ENCODE measurements around the gene CAPN3. TPM values are rescaled to one million over a fixed set of nuclear protein-coding genes. Genes with fewer than 3 reads are reported as not detected.

CAPN3 gene
- total RNA-seq, 1 experiment from 2014 or later = 0.54 TPM

GRCh38 chr15:42409011-42409410 is 49.7 kb downstream of the CAPN3 start:
- CTCF ChIA-PET = no interaction called here
- intact Hi-C loops (cut with micrococcal nuclease; ENCODE audit: unreplicated experiment) = no loop called here
- POLR2A ChIA-PET (ENCODE audit: low non-redundant PET) = interaction anchor here (0.6 kb wide), 1 partner anchor 45 kb away, joined by 6 read pairs; no protein-coding TSS in a partner anchor

GRCh38 chr15:42411884-42412283 is 52.6 kb downstream of the CAPN3 start:
- BruUV-seq (replicated peaks) = no TSS peak
- Histone ChIP-seq H3K9me3 (ENCODE audit: low read depth, low read length, poor library complexity, severe bottlenecking) (no peaks in the 10 kb centered on the region), H3K4me1 (ENCODE audit: insufficient read depth, low read length, poor library complexity, severe bottlenecking) (no peaks in the 10 kb centered on the region), H3K27me3 (replicated peaks; ENCODE audit: insufficient read depth, low read depth, low read length, poor library complexity) (no peaks in the 10 kb centered on the region), H3K36me3 (ENCODE audit: insufficient read depth, low read length, poor library complexity, severe bottlenecking) (peaks cover 20% of the 10 kb centered on the region), H3K4me3 (ENCODE audit: low read depth, low read length, poor library complexity, severe bottlenecking) (no peak overlapping the region), H3K27ac (ENCODE audit: low read depth, low read length, poor library complexity, severe bottlenecking) (no peak overlapping the region)
- intact Hi-C loops (cut with micrococcal nuclease; ENCODE audit: unreplicated experiment) = no loop called here
- DNase-seq (ENCODE audit: low spot score) = no peak
- POLR2A ChIA-PET (ENCODE audit: low non-redundant PET) = interaction anchor here (0.5 kb wide), 1 partner anchor 40 kb away, joined by 7 read pairs; no protein-coding TSS in a partner anchor
- TF ChIP-seq CTCF (conservative IDR thresholded peaks at IDR 0.05; ENCODE audit: low read depth, low read length) = no peak
- no peak for TF ChIP-seq EZH2 (IDR thresholded peaks at IDR 0.05; ENCODE audit: borderline replicate concordance, low read depth, low read length, poor library complexity, severe bottlenecking)
- CTCF ChIA-PET = no interaction called here

More at GRCh38 chr15:42409011-42409410, 49.7 kb downstream of the CAPN3 start:
- TF ChIP-seq CTCF (conservative IDR thresholded peaks at IDR 0.05; ENCODE audit: low read depth, low read length) = no peak
- no peak for TF ChIP-seq EZH2 (IDR thresholded peaks at IDR 0.05; ENCODE audit: borderline replicate concordance, low read depth, low read length, poor library complexity, severe bottlenecking)
- no peaks in the 10 kb centered on the region for H3K9me3 ChIP-seq (ENCODE audit: low read depth, low read length, poor library complexity, severe bottlenecking)
- H3K4me3 ChIP-seq (ENCODE audit: low read depth, low read length, poor library complexity, severe bottlenecking) = no peak overlapping the region
- H3K36me3 ChIP-seq (ENCODE audit: insufficient read depth, low read length, poor library complexity, severe bottlenecking) = peaks cover 3% of the 10 kb centered on the region
- H3K27ac ChIP-seq (ENCODE audit: low read depth, low read length, poor library complexity, severe bottlenecking) = no peak overlapping the region
- H3K27me3 ChIP-seq (replicated peaks; ENCODE audit: insufficient read depth, low read depth, low read length, poor library complexity) = no peaks in the 10 kb centered on the region
- DNase-seq (ENCODE audit: low spot score) = no peak
- no peaks in the 10 kb centered on the region for H3K4me1 ChIP-seq (ENCODE audit: insufficient read depth, low read length, poor library complexity, severe bottlenecking)
- no TSS peak for BruUV-seq (replicated peaks)

GRCh38 chr15:42413920-42414319 is 54.6 kb downstream of the CAPN3 start:
- H3K4me1 ChIP-seq (ENCODE audit: insufficient read depth, low read length, poor library complexity, severe bottlenecking) = no peaks in the 10 kb centered on the region
- H3K27me3 ChIP-seq (replicated peaks; ENCODE audit: insufficient read depth, low read depth, low read length, poor library complexity) = no peaks in the 10 kb centered on the region
- peaks cover 36% of the 10 kb centered on the region for H3K36me3 ChIP-seq (ENCODE audit: insufficient read depth, low read length, poor library complexity, severe bottlenecking)
- POLR2A ChIA-PET (ENCODE audit: low non-redundant PET) = no interaction called here
- H3K9me3 ChIP-seq (ENCODE audit: low read depth, low read length, poor library complexity, severe bottlenecking) = no peaks in the 10 kb centered on the region
- CTCF ChIA-PET = no interaction called here
- H3K4me3 ChIP-seq (ENCODE audit: low read depth, low read length, poor library complexity, severe bottlenecking) = no peak overlapping the region
- no TSS peak for BruUV-seq (replicated peaks)
- DNase-seq (ENCODE audit: low spot score) = no peak
- intact Hi-C loops (cut with micrococcal nuclease; ENCODE audit: unreplicated experiment) = no loop called here
- TF ChIP-seq EZH2 (IDR thresholded peaks at IDR 0.05; ENCODE audit: borderline replicate concordance, low read depth, low read length, poor library complexity, severe bottlenecking) (no peak), CTCF (conservative IDR thresholded peaks at IDR 0.05; ENCODE audit: low read depth, low read length) (no peak)
- no peak overlapping the region for H3K27ac ChIP-seq (ENCODE audit: low read depth, low read length, poor library complexity, severe bottlenecking)
